GM12878 (cell line): ENCODE data around the gene CORO1C. TPM values are rescaled to one million over a fixed set of nuclear protein-coding genes. Genes with fewer than 3 reads are reported as not detected.

Experiments
- ATAC-seq: fragments of 200-7000 bp; cut with Tn5 transposase; 3 replicates; pipeline ENCODE4 v1.9.1; 2020; ENCODE audit warnings: mild to moderate bottlenecking, moderate library complexity
- BruUV-seq: library from RNA; stranded (reverse); fragments of 400-500 nt; replicated peaks from 2 replicates; lab custom pipeline; 2021; lab: Mats Ljungman, UMichigan
- CTCF ChIA-PET: fragments of 300-600 bp; sonication (Branson Sonifier 250); formaldehyde crosslinking; extraction: SDS; loops from one replicate; lab custom pipeline; 2021; ENCODE audit warnings: inconsistent platforms; lab: Yijun Ruan, JAX
- POLR2A ChIA-PET: fragments of 350-600 bp; formaldehyde crosslinking; extraction: SDS; loops from one replicate; lab custom pipeline; 2021; ENCODE audit warnings: inconsistent platforms; lab: Charles Lee
- RAD21 ChIA-PET: fragments of 300-600 bp; sonication (Branson Sonifier 250); formaldehyde crosslinking; loops from one replicate; lab custom pipeline; 2023; ENCODE audit warnings: antibody characterized with exemption; ENCODE audit not compliant: unreplicated experiment; lab: Charles Lee
- SMC1A ChIA-PET: fragments of 300-600 bp; sonication (Branson Sonifier 250); formaldehyde crosslinking; loops from one replicate; lab custom pipeline; 2023; ENCODE audit not compliant: unreplicated experiment, uncharacterized antibody; lab: Charles Lee
- DNase-seq: peaks from one replicate; pipeline ENCODE4 v3.0.0-alpha.2; 2011; ENCODE audit warnings: low read depth, low spot score
- FAIRE-seq: peaks from 3 replicates; lab custom pipeline; 2011; peaks lifted over from hg19 to GRCh38; lab: Jason Lieb, UNC
- H2AFZ ChIP-seq: 2 replicates; pipeline ENCODE4 v1.6.0; 2011; ENCODE audit warnings: low read depth, low read length, control low read depth; ENCODE audit not compliant: control insufficient read depth
- H3K27ac ChIP-seq: 2 replicates; pipeline ENCODE4 v1.5.1; 2011; ENCODE audit warnings: control low read depth; ENCODE audit not compliant: control insufficient read depth, insufficient read depth
- H3K27me3 ChIP-seq, 2 experiments: replicated peaks in 1 of 2; 2 replicates each; pipeline versions ENCODE4 v1.6.0 to v1.6.1; 2011; ENCODE audit warnings: low read length in 1 of 2; ENCODE audit not compliant: control insufficient read depth in 2 of 2, insufficient read depth in 2 of 2
- H3K36me3 ChIP-seq, 2 experiments: 2 replicates each; pipeline ENCODE4 v1.5.1; 2011; ENCODE audit warnings: low read length in 1 of 2; ENCODE audit not compliant: control insufficient read depth in 2 of 2, insufficient read depth in 2 of 2
- H3K4me1 ChIP-seq: 2 replicates; pipeline ENCODE4 v1.6.1; 2011; ENCODE audit warnings: mild to moderate bottlenecking, low read length, moderate library complexity, mixed read lengths; ENCODE audit not compliant: control insufficient read depth, insufficient read depth
- H3K4me2 ChIP-seq: 2 replicates; pipeline ENCODE4 v1.6.0; 2011; ENCODE audit warnings: control low read depth; ENCODE audit not compliant: control insufficient read depth, insufficient read depth
- H3K4me3 ChIP-seq: fragments of 200-600 bp; sonication (generic); 2 replicates; pipeline ENCODE4 v1.5.1; 2016
- H3K79me2 ChIP-seq: 2 replicates; pipeline ENCODE4 v1.6.0; 2011; ENCODE audit warnings: low read length; ENCODE audit not compliant: control insufficient read depth, insufficient read depth
- H3K9ac ChIP-seq: 2 replicates; pipeline ENCODE4 v1.8.0; 2011; ENCODE audit warnings: low read length, control low read depth, mixed read lengths; ENCODE audit not compliant: control insufficient read depth, insufficient read depth
- H3K9me3 ChIP-seq: replicated peaks from 3 replicates; pipeline ENCODE4 v1.5.1; 2011; ENCODE audit warnings: mild to moderate bottlenecking, low read length; ENCODE audit not compliant: control insufficient read depth, insufficient read depth
- H4K20me1 ChIP-seq: 2 replicates; pipeline ENCODE4 v1.6.0; 2011; ENCODE audit not compliant: control insufficient read depth, insufficient read depth
- BMI1 ChIP-seq: fragments of 450-650 bp; IDR thresholded peaks from 2 replicates; pipeline ENCODE4 v1.6.1; 2016; ENCODE audit warnings: mild to moderate bottlenecking, moderate library complexity, borderline replicate concordance
- NR2C1 ChIP-seq: fragments of 450-650 bp; IDR thresholded peaks from 2 replicates; pipeline ENCODE4 v1.6.1; 2017; ENCODE audit warnings: antibody characterized with exemption, mild to moderate bottlenecking, moderate library complexity
- RBBP5 ChIP-seq: fragments of 200-600 bp; sonication (generic); conservative IDR thresholded peaks from 2 replicates; pipeline ENCODE4 v1.6.1; 2016
- RFX5 ChIP-seq: IDR thresholded peaks from 2 replicates; pipeline ENCODE4 v1.6.1; 2011; ENCODE audit warnings: low read depth, low read length, improper control_type of control experiment
- STAT1 ChIP-seq: fragments of 450-650 bp; conservative IDR thresholded peaks from 2 replicates; pipeline ENCODE4 v1.6.1; 2014; ENCODE audit warnings: antibody characterized with exemption, mild to moderate bottlenecking
- WRNIP1 ChIP-seq: IDR thresholded peaks from 2 replicates; pipeline ENCODE4 v1.6.1; 2011; ENCODE audit warnings: low read depth, low read length, improper control_type of control experiment, borderline replicate concordance
- ZNF274 ChIP-seq: IDR thresholded peaks from one replicate; pipeline ENCODE4 v1.8.0; 2011; ENCODE audit not compliant: insufficient read length, insufficient read depth
- WGBS: methylation state at CpG from one replicate; pipeline ENCODE4 v1.1.6; 2016; ENCODE audit warnings: low lambda C conversion rate; ENCODE audit not compliant: insufficient replicate concordance, insufficient coverage; ENCODE audit errors: missing lambda C conversion rate; 5-methylcytosine and 5-hydroxymethylcytosine counted together
- in situ Hi-C: fragments of 300-500 bp; cut with MboI; formaldehyde crosslinking; loops from 9 replicates; pipeline ENCODE4 v1.14.3; 2018; ENCODE audit warnings: mixed read lengths
- intact Hi-C: fragments of 100-400 bp; cut with micrococcal nuclease; formaldehyde crosslinking; loops from one replicate; pipeline ENCODE4 v1.14.2; 2022; ENCODE audit not compliant: unreplicated experiment
- polyA plus RNA-seq, 11 experiments: library from polyadenylated mRNA; depleted of rRNA in 4 of 11; unstranded in 6 of 11; stranded (reverse) in 5 of 11; fragments of >200 nt; fragmentation: Nextera tagmentation in 4 of 11; fragmentation: Illumina TruSeq in 1 of 11; extraction: Ambion mirVana in 4 of 11; extraction: Trizol in 1 of 11; gene quantifications; 1 replicate in 1 of 11; 2 replicates in 10 of 11; pipeline versions ENCODE4 v1.2.1 to v1.2.3, GENCODE V29; 2011 to 2016; ENCODE audit warnings: inconsistent platforms in 2 of 11, missing spikeins in 2 of 11, low read depth in 1 of 11
- total RNA-seq, 4 experiments: library from RNA; depleted of rRNA in 3 of 4; stranded (reverse); fragments of >200 nt in 3 of 4; fragmentation: Illumina TruSeq in 1 of 4; extraction: Trizol in 1 of 4; gene quantifications; 2 replicates each; pipeline versions ENCODE4 v1.2.1 to v1.2.3, GENCODE V29; 2013 to 2021
- TF ChIP-seq, protein P1 (sequence below): fragments of 450-650 bp; IDR thresholded peaks from 2 replicates; pipeline ENCODE4 v1.6.1; 2016; ENCODE audit warnings: mild to moderate bottlenecking

The CORO1C gene
- total and polyA plus RNA-seq, 10 of the 15 experiments (the other 5 are each of a cell fraction or from before 2014, with no cell fraction given): 52.7 to 254 (median 171) TPM

GRCh38 chr12:108750526-108750925, 19.2 kb upstream of the CORO1C start:
- no peaks in the 10 kb centered on the region for H3K27me3 ChIP-seq
- ChIA-PET SMC1A (interaction anchor here (0.6 kb wide), 1 partner anchor 758 kb away, joined by 4 read pairs; no protein-coding TSS in a partner anchor), CTCF (no interaction called here), POLR2A (no interaction called here), RAD21 (no interaction called here)
- in situ Hi-C loops: no loop called here
- no peak overlapping the region for H3K9ac ChIP-seq
- ATAC-seq: no peak
- no peaks in the 10 kb centered on the region for H3K36me3 ChIP-seq
- H3K4me2 ChIP-seq: no peak overlapping the region
- no peak for FAIRE-seq
- BruUV-seq: no TSS peak
- no peaks in the 10 kb centered on the region for H3K4me1 ChIP-seq
- 54% methylated on average over 4 of the region's 4 CpGs for WGBS
- H2AFZ ChIP-seq: no peak overlapping the region
- intact Hi-C loops: no loop called here
- H3K4me3 ChIP-seq: no peak overlapping the region
- no peaks in the 10 kb centered on the region for H4K20me1 ChIP-seq
- H3K9me3 ChIP-seq: no peaks in the 10 kb centered on the region
- no peaks in the 10 kb centered on the region for H3K79me2 ChIP-seq
- TF ChIP-seq WRNIP1: no peak
- no peak for TF ChIP-seq RBBP5
- TF ChIP-seq NR2C1: no peak
- TF ChIP-seq ZNF274: no peak
- no peak for TF ChIP-seq RFX5
- TF ChIP-seq, protein P1, sequence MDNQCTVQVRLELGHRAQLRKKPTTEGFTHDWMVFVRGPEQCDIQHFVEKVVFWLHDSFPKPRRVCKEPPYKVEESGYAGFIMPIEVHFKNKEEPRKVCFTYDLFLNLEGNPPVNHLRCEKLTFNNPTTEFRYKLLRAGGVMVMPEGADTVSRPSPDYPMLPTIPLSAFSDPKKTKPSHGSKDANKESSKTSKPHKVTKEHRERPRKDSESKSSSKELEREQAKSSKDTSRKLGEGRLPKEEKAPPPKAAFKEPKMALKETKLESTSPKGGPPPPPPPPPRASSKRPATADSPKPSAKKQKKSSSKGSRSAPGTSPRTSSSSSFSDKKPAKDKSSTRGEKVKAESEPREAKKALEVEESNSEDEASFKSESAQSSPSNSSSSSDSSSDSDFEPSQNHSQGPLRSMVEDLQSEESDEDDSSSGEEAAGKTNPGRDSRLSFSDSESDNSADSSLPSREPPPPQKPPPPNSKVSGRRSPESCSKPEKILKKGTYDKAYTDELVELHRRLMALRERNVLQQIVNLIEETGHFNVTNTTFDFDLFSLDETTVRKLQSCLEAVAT: no peak
- no peak for TF ChIP-seq BMI1
- no peak for TF ChIP-seq STAT1
- no peak for DNase-seq
- H3K27ac ChIP-seq: no peak overlapping the region
